B cell (primary cell): ENCODE data around the gene INF2. TPM values are rescaled to one million over a fixed set of nuclear protein-coding genes. Genes with fewer than 3 reads are reported as not detected.
A peak's percentile ranks its signal among the peaks of the same experiment; 100 is the strongest.

ENCODE experiments used
- ATAC-seq: fragments of 200-7000 bp; cut with Tn5 transposase; one replicate; pipeline ENCODE4 v1.10.0; 2021; ENCODE audit warnings: low read depth, mild to moderate bottlenecking, moderate number of reproducible peaks, moderate library complexity
- CTCF ChIA-PET: fragments of 350-600 bp; sonication (Branson Sonifier 250); formaldehyde crosslinking; loops from one replicate; lab custom pipeline; 2021; ENCODE audit warnings: antibody characterized with exemption, inconsistent platforms; lab: Charles Lee
- POLR2A ChIA-PET: fragments of 350-600 bp; sonication (Branson Sonifier 250); formaldehyde crosslinking; loops from one replicate; lab custom pipeline; 2021; ENCODE audit warnings: antibody characterized with exemption; lab: Charles Lee
- DNase-seq: peaks from one replicate; pipeline ENCODE4 v3.0.0; 2013
- H2AFZ ChIP-seq: 2 replicates; pipeline ENCODE4 v1.6.1; 2012; ENCODE audit warnings: mild to moderate bottlenecking, low read depth, low read length; ENCODE audit not compliant: insufficient read depth, poor library complexity, severe bottlenecking
- H3K27ac ChIP-seq, 2 donors: 1 replicate in 1 of 2; 2 replicates in 1 of 2; pipeline ENCODE4 v1.5.1; 2012 to 2013; ENCODE audit warnings: low read length in 2 of 2, mild to moderate bottlenecking in 2 of 2, moderate library complexity in 1 of 2
- H3K27me3 ChIP-seq, 4 experiments: fragments of 200-600 bp in 1 of 4; sonication (generic) in 1 of 4; replicated peaks in 1 of 4; 1 replicate in 2 of 4; 2 replicates in 2 of 4; pipeline versions ENCODE4 v1.6.1 to v1.7.0; 2013 to 2016; ENCODE audit warnings: low read length in 3 of 4, mild to moderate bottlenecking in 2 of 4, mixed read lengths in 1 of 4, moderate library complexity in 1 of 4; ENCODE audit not compliant: insufficient read depth in 4 of 4, control insufficient read depth in 3 of 4; ENCODE audit errors: control extremely low read depth in 1 of 4
- H3K36me3 ChIP-seq, 2 experiments: replicated peaks in 1 of 2; 1 replicate in 1 of 2; 2 replicates in 1 of 2; pipeline versions ENCODE4 v1.6.1 to v1.7.1; 2013; ENCODE audit warnings: low read length in 1 of 2; ENCODE audit not compliant: insufficient read depth in 2 of 2, control insufficient read depth in 1 of 2; ENCODE audit errors: control extremely low read depth in 1 of 2, extremely low read depth in 1 of 2
- H3K4me1 ChIP-seq, 2 donors: fragments of 200-600 bp in 1 of 2; sonication (generic) in 1 of 2; 1 replicate in 1 of 2; 2 replicates in 1 of 2; pipeline versions ENCODE4 v1.5.1 to v1.6.1; 2013 to 2017; ENCODE audit warnings: low read length in 2 of 2; ENCODE audit not compliant: control insufficient read depth in 2 of 2, insufficient read depth in 2 of 2
- H3K4me2 ChIP-seq: replicated peaks from 2 replicates; pipeline ENCODE3; 2012; ENCODE audit warnings: mild to moderate bottlenecking, low read depth, low read length; ENCODE audit not compliant: poor library complexity, severe bottlenecking
- H3K4me3 ChIP-seq, 5 experiments: fragments of 200-600 bp in 1 of 5; sonication (generic) in 1 of 5; 1 replicate in 3 of 5; 2 replicates in 2 of 5; pipeline versions ENCODE4 v1.5.1 to v1.7.0; 2011 to 2016; ENCODE audit warnings: low read length in 4 of 5, mild to moderate bottlenecking in 4 of 5, low read depth in 2 of 5, control low read depth in 1 of 5, moderate library complexity in 1 of 5; ENCODE audit not compliant: insufficient read depth in 1 of 5; ENCODE audit errors: control extremely low read depth in 1 of 5, extremely low read depth in 1 of 5
- H3K79me2 ChIP-seq: fragments of 200-600 bp; sonication (generic); one replicate; pipeline ENCODE4 v1.6.0; 2016; ENCODE audit warnings: low read length; ENCODE audit not compliant: control insufficient read depth, insufficient read depth
- H3K9ac ChIP-seq: fragments of 200-600 bp; sonication (generic); 2 replicates; pipeline ENCODE4 v1.6.1; 2017; ENCODE audit warnings: mild to moderate bottlenecking, low read length, moderate library complexity
- H3K9me3 ChIP-seq, 3 donors: one replicate each; pipeline versions ENCODE4 v1.6.1 to v1.7.1; 2013; ENCODE audit warnings: low read length in 2 of 3; ENCODE audit not compliant: control insufficient read depth in 2 of 3, insufficient read depth in 1 of 3; ENCODE audit errors: control extremely low read depth in 1 of 3
- H4K20me1 ChIP-seq: 2 replicates; pipeline ENCODE4 v1.6.0; 2012; ENCODE audit warnings: mild to moderate bottlenecking, low read length; ENCODE audit not compliant: insufficient read depth, control insufficient read depth, poor library complexity, severe bottlenecking
- H3K27ac Mint-ChIP-seq: one replicate; pipeline ENCODE4 v1.8.0; 2021; ENCODE audit warnings: mixed read lengths
- H3K27me3 Mint-ChIP-seq: one replicate; pipeline ENCODE4 v1.8.0; 2021; ENCODE audit warnings: mixed read lengths
- H3K4me1 Mint-ChIP-seq: one replicate; pipeline ENCODE4 v1.8.0; 2021; ENCODE audit warnings: mixed read lengths
- H3K4me3 Mint-ChIP-seq: one replicate; pipeline ENCODE4 v1.8.0; 2021; ENCODE audit warnings: mixed read lengths
- H3K9me3 Mint-ChIP-seq: one replicate; pipeline ENCODE4 v1.8.0; 2022; ENCODE audit warnings: mixed read lengths; ENCODE audit not compliant: insufficient read depth
- EZH2 ChIP-seq: IDR thresholded peaks from 2 replicates; pipeline ENCODE4 v1.6.1; 2012; ENCODE audit warnings: borderline replicate concordance, low read depth, mild to moderate bottlenecking, moderate library complexity, low read length; ENCODE audit not compliant: insufficient read depth, poor library complexity, severe bottlenecking
- WGBS: methylation state at CpG from one replicate; pipeline ENCODE4 v1.1.5; 2013; ENCODE audit warnings: missing lambda C conversion rate; ENCODE audit not compliant: insufficient coverage; 5-methylcytosine and 5-hydroxymethylcytosine counted together
- intact Hi-C: fragments of 100-400 bp; cut with micrococcal nuclease; formaldehyde crosslinking; loops from one replicate; pipeline ENCODE4 v1.10.0; 2022
- polyA minus RNA-seq: library from RNA; depleted of rRNA, polyadenylated mRNA; stranded (reverse); fragments of >200 nt; gene quantifications from 2 replicates; pipeline ENCODE4 v1.2.3, GENCODE V29; 2012
- polyA plus RNA-seq: library from polyadenylated mRNA; depleted of rRNA; stranded (reverse); fragments of >200 nt; gene quantifications from 2 replicates; pipeline ENCODE4 v1.2.3, GENCODE V29; 2012
- total RNA-seq, 2 donors: library from RNA; stranded (reverse); fragments of 120-200 nt in 1 of 2; gene quantifications; 1 replicate in 1 of 2; 2 replicates in 1 of 2; pipeline versions ENCODE4 v1.2.3 to v1.2.4, GENCODE V29; 2013 to 2022
- TF ChIP-seq, protein P1 (sequence below): fragments of 200-600 bp; IDR thresholded peaks from one replicate; pipeline ENCODE4 v1.8.0; 2022; ENCODE audit warnings: antibody characterized with exemption, mild to moderate bottlenecking

INF2 gene
- total RNA-seq = 90.2 and 94.2 TPM in 2 replicates
- total RNA-seq (2013) = 29.8 TPM
- polyA plus RNA-seq = 45.4 and 100 TPM in 2 replicates
- 41.0 and 48.3 TPM in 2 replicates for polyA minus RNA-seq

DNA sequence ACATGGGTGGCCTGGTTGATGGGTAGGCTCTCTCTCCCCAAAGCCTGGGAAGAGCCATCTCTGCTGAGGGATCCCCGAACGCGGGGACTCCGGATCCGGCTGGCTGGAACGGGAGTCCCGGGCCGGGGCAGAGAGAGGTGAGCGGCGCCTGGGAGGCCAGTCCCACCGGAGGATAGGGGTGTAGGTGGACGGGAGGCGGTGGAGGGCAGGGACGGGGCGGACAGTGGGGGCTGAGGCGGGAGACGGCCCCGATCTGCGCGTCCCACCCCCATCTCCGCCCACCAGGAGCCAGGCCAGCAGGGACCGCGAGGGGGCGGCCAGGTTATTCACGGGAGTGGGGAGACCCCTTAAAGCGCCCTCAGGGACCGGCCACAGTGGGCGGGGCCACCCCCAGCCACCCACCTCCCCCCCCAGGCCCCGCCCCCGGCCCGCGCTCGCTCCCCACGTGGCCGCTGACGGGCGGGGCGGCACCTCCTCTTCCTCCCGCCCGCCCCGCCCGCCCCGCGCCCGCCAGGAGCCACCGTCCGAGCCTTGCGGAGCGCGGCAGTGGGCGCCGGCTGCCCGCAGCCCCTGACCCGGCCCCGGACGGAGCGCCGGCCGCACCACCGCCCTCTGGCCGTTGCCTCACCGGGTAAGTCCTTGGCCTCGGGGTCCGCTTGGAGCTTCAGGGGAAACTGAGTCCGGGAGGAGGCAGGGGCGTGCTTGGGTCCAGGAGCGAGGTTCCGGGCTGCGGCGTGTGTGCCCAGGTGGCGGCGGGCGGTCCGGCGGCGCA lies at the start of gene INF2:
Gene INF2, plus strand, starts transcription at position 510 of the 772 bp plus-strand sequence. CDS start 11,748 bp downstream, outside the sequence.
- H3K4me1 Mint-ChIP-seq = peaks cover 63% of the 10 kb centered on the region
- Histone ChIP-seq H3K79me2 (peaks cover 47% of the 10 kb centered on the region), H3K9me3 (no peaks in the 10 kb centered on the region), H3K4me2 (peak within 1 kb of the TSS; percentile 87), H3K9ac (peak within 1 kb of the TSS; percentile 87), H3K36me3 (peaks cover 0 to 7% of the 10 kb centered on the region in 2 experiments), H4K20me1 (peaks cover 44% of the 10 kb centered on the region), H2AFZ (peak within 1 kb of the TSS; percentile 72), H3K27me3 (no peaks in the 10 kb centered on the region), H3K27ac (peak within 1 kb of the TSS; percentile 58 to 72), H3K4me1 (peaks cover 41 to 85% of the 10 kb centered on the region in 2 donors), H3K4me3 (peak within 1 kb of the TSS; percentile 31 to 87 (median 70))
- no peaks in the 10 kb centered on the region for H3K27me3 Mint-ChIP-seq
- H3K4me3 Mint-ChIP-seq = peak within 1 kb of the TSS; percentile 78
- peak within 1 kb of the TSS; percentile 65 for H3K27ac Mint-ChIP-seq
- DNase-seq = peak; percentile 79
- intact Hi-C loops = loop anchor here (2.0 kb wide), 1 partner anchor 32 kb away; no protein-coding TSS in a partner anchor
- POLR2A ChIA-PET = interaction anchor here (1.1 to 1.3 kb wide), 2 partner anchors 12 to 32 kb away, joined by 3 to 6 read pairs; no protein-coding TSS in a partner anchor
- ATAC-seq = peak; percentile 81
- no peaks in the 10 kb centered on the region for H3K9me3 Mint-ChIP-seq
- no peak for TF ChIP-seq EZH2
- TF ChIP-seq, protein P1, sequence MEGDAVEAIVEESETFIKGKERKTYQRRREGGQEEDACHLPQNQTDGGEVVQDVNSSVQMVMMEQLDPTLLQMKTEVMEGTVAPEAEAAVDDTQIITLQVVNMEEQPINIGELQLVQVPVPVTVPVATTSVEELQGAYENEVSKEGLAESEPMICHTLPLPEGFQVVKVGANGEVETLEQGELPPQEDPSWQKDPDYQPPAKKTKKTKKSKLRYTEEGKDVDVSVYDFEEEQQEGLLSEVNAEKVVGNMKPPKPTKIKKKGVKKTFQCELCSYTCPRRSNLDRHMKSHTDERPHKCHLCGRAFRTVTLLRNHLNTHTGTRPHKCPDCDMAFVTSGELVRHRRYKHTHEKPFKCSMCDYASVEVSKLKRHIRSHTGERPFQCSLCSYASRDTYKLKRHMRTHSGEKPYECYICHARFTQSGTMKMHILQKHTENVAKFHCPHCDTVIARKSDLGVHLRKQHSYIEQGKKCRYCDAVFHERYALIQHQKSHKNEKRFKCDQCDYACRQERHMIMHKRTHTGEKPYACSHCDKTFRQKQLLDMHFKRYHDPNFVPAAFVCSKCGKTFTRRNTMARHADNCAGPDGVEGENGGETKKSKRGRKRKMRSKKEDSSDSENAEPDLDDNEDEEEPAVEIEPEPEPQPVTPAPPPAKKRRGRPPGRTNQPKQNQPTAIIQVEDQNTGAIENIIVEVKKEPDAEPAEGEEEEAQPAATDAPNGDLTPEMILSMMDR = no peak
- CTCF ChIA-PET = interaction anchor here (1.2 to 2.4 kb wide), 5 partner anchors 9 to 38 kb away, joined by 4 to 8 read pairs (median 6); no protein-coding TSS in a partner anchor
- WGBS = 5% methylated on average over 42 of the region's 76 CpGs
